Measurements from ENCODE around the gene AXIN2.

AXIN2 gene

GRCh38 chr17:65583921-65584603 is 22.6 kb upstream of the AXIN2 start:
- DNase-seq (ENCODE audit: low read depth) = no peak

- no peak for DNase-seq (ENCODE audit: low read depth)
Measured at GRCh38 chr17:65576939-65577338, 15.5 kb upstream of the AXIN2 start.

- no peak for DNase-seq (ENCODE audit: low read depth)
Measured at GRCh38 chr17:65573282-65573602, 11.8 kb upstream of the AXIN2 start.

DNA sequence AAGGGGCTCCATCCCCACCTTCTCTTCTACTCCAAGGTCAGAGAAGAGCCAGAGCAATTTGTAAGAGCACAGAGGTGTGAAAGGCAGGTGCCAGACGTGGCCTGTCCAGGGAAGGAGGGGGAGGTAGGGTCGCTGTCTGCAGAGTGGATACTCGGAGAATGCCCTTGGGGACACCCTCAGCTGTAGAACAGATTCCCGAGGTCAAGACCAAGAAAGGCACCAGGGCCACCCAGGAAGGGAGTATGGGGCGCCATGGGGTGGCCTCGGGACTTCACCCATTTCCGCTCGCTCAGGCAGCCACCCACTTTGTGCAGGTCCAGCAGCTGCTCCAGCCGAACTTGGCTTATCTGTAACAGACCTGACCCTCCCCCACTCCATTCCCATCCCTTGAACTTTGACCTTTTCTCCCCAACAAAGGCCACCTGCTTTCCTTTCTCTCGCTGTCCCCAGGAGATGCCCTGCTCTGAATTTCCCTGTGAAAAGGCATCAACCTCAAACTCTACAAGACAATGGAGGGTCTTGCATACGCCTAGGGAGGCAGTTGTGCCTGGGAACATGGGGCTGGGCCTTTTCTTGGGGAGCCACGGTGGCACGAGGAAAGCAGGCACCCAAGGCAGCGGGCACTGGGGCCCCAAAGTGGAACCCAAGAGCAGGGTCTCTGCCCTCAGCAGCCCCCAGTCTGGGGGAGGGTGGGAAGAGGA is 11.3 kb upstream of the AXIN2 start:
- no peak for DNase-seq (ENCODE audit: low read depth)

DNA sequence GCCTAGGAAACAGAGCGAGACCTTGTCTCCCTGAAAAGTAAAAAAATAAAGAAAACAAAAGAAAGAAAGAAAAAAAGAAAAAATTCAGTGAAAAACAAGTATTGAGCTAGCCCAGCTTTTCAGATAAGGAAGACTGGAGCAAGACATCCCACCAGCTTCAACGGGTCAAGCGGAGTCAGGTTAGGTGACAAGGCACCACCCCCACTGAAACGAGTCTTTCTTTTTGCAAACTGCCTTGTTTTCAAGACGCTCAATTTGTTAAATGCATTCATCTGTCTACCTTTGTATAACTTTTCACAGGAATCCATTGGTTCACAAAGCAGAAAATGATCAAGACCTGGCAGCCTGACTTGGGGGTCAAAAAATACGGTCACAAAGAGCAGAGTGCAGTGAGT is 10.7 kb upstream of the AXIN2 start:
- DNase-seq (ENCODE audit: low read depth) = no peak

GRCh38 chr17:65568918-65569317 is 7.5 kb upstream of the AXIN2 start:
- no peak for DNase-seq (ENCODE audit: low read depth)

DNA sequence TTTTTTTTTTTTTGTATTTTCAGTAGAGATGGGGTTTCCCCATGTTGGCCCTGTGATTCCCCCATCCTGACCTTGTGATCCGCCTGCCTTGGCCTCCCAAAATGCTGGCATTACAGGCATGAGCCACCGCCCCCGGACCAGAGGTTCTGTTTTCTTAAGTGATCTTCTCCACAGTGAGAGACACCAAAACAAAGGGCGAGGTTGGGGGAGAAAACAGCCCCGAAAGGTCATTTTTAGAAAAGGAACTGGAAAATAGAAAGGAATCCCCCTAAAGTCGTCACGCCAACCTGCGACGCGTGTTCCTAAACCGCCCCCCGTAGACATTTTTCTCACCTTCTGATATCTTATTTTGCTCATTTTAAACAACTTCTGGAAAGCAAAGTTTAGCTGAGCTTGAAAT is 6.1 kb upstream of the AXIN2 start:
- no peak for DNase-seq (ENCODE audit: low read depth)

DNA sequence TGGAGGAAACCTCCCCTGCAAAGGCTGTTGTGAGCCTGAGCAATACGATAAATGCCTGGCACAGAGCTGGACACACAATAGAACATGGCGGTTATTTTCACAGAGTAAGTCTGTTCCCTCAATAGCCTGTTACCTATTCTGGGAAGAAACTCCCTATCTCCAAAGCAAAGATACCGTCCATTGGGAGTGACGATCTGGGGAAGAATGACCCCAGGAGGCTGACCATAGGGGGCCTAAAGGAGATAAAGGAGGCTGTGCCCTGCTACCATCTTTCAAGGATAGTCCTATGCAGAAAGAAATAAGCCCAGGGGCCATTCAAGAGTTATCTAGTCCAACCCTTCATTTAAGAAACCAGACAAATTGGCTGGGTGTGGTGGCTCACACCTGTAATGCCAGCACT is 4.1 kb upstream of the AXIN2 start:
- DNase-seq (ENCODE audit: low read depth) = no peak

DNA sequence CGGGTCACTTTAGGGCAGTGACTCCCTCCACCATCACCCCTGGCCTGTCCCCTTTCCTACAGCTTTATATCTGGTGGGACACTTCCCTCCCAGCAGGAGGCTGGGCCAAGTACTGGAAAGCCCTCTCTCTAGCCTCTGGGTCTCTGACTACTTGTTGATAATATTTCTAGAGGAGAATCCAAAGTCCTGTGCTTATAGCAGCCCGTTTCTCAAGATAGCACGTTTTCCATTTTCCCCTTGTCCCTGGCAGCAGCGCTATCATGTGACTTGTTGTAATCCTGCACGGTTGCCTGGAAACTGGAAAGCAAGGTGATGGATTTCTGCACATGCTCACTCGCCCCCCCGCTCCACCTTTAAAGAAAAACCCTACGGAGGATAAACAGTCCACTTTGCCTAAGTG is 3.3 kb upstream of the AXIN2 start:
- DNase-seq (ENCODE audit: low read depth) = no peak

DNA sequence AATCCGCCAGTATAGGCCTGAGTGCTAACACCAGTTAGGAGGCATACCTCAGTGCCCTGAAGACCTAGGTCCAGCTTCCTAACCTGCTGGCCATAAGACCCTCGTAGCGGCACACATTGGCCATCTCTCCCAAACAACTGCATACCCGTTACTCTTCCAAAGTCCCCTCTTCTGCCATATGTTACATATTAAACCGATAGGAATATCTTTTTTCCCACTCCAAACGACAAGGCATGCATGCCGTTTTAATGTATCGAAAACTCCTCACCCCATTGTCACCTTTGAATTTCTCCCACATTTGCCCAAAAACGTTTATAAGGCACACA is 721 bp upstream of the AXIN2 start:
- DNase-seq (ENCODE audit: low read depth) = no peak

DNA sequence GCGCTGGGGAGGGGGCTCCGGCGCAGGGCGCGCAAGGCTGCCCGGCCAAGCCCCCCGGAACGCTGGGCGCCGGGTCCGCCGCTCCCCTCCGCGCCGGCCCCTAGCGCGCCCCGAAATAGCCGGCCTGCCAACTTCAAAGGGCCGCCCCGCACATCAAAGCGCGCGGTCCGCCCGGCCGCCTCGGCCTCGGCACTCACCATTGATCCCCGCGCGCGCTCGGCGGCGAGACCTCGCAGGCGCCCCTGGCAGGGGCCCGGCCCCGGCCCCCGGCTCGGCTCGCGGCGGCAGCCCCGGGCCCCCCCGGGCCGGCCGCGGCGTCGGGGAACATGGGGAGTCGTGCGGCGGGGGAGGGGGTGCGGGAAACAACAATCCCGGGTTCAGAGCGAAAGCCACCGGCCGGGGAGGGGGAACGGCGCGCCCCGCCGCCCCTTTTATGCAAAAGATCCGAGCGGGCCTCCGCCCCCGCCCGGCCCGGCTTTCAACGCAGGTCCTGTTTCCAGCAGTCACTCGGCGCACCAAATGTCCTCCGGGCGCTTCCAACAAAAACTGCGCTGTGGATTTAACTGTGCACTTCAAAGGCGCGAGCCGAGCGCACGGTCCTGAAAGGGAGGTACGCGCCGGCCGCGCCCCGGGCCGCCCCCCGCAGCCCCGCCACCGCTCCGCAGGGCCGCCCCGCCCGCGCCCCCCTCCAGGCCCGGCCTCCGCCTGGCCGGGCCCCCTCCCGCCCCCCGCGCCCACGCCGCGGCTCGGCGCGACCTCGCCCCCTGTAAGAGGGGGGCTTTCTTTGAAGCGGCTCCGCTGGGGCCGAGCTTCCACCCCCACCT is 608 bp downstream of the AXIN2 start:
- no peak for DNase-seq (ENCODE audit: low read depth)

DNA sequence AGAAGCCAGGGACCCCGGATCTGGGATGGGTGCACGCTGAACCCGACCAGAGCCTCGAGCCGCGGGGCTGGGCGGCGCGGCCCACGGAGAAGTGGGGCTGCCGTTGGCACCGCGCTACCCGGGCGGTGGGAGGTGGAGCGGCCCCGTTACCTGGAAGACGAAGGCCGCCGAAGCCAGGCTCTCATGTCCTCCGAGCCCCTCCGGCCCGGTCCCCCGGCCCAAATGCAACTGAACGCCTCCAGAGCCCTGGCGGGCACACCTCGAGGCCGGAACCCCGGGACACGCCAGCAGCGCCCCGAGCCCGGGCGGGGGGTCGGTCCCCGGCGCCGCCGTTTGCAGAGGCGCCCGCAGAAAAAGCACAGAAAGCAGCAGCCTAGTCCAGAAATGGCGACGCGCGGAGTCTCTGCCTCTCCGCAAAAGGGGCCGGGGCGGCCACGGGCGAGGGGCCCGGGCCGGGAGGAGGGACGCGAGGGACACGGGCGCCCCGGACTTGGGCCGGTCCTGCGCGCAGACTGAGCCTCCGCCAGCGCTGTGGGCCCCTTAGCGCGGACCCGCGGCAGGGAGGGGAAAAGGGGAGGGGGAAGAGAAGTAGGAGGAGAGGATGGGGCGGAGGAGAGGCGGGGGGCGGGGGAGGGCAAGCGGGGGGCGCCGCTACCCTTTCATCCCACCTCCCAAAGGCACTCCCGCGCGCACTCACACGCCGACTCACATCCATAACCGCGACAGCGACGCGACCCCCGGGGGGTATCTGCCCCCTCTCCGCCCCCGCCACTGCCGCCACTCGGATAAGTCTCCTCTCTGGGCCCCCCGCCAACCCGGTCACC is 1.4 kb downstream of the AXIN2 start:
- DNase-seq (ENCODE audit: low read depth) = no peak

GRCh38 chr17:65559461-65559803 is 2.0 kb downstream of the AXIN2 start:
- DNase-seq (ENCODE audit: low read depth) = no peak

GRCh38 chr17:65558683-65559460 is 2.6 kb downstream of the AXIN2 start:
- no peak for DNase-seq (ENCODE audit: low read depth)

- no peak for DNase-seq (ENCODE audit: low read depth)
Measured at GRCh38 chr17:65558311-65558682, 3.2 kb downstream of the AXIN2 start.

- no peak for DNase-seq (ENCODE audit: low read depth)
Measured at GRCh38 chr17:65557349-65558310, 3.8 kb downstream of the AXIN2 start.

GRCh38 chr17:65556910-65557348 is 4.5 kb downstream of the AXIN2 start:
- DNase-seq (ENCODE audit: low read depth) = no peak

- DNase-seq (ENCODE audit: low read depth) = no peak
Measured at GRCh38 chr17:65556014-65556909, 5.2 kb downstream of the AXIN2 start.

DNA sequence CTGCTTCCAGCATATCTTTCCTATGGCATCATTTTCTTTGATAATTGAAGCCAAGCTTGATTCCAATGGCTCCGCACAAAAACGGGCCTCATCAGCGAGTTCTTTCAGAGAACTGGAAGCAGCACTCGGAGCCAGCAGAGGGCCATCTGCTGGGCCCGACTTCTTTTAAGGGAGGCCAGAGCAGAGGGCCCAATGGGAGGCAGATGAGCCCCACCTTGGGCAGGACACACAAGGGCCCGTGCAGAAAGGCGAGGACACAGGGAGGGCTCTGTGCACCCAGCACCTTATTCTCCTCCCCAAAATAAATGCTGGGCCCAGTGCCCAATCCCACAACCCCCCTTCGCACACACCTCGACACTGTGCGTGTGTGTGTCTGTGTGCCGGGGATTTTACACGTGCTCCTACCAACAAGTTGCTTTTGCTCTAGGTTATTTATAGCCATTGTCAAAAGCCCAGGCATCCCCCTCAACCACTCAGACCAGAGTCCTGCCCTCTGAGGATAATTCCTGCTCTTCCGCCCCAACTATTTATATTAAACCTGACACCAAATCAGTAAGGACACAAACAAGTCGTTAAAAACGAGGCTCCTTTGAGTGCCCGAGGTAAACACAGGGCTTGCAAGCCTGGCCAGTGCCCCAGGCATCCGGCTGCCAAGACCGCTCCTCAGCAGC is 6.8 kb downstream of the AXIN2 start:
- no peak for DNase-seq (ENCODE audit: low read depth)
